Measurements from ENCODE around the gene SSTR1. TPM values are rescaled to one million over a fixed set of nuclear protein-coding genes. Genes with fewer than 3 reads are reported as not detected.

The SSTR1 gene
- polyA plus RNA-seq, 2 of the 4 experiments (the other 2 are of a cell fraction) = not detected

DNA sequence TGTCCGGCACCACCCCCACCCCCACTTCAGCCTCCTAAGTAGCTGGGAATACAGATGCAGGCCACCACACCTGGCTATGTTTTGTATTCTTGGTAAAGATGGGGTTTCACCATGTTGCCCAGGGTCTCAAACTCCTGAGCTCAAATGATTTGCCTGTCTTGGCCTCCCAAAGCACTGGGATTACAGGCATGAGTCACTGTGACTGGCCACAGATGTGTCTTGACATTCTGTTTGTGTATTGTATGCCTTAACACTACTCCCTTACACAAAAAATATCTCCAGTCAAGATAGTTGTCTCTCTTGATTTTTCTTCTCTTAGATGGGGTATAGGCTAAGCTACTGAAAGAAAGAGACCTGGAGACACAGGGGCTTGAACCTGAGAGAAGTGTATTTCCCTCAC, 30.6 kb downstream of the SSTR1 start:
- Histone ChIP-seq H3K4me3 (no peak overlapping the region), H3K9me3 (no peaks in the 10 kb centered on the region), H3K4me1 (no peaks in the 10 kb centered on the region), H3K4me2 (no peak overlapping the region), H3K27ac (no peak overlapping the region)
- ChIA-PET CTCF (no interaction called here), POLR2A (no interaction called here)
- ATAC-seq (no peak), FAIRE-seq (no peak), DNase-seq (ENCODE audit: low read depth in 1 of 2, low spot score in 1 of 2) (no peak)
- 73% methylated on average over 1 of the region's 1 CpG for WGBS (ENCODE audit: missing lambda C conversion rate)
- TF ChIP-seq, protein P1, sequence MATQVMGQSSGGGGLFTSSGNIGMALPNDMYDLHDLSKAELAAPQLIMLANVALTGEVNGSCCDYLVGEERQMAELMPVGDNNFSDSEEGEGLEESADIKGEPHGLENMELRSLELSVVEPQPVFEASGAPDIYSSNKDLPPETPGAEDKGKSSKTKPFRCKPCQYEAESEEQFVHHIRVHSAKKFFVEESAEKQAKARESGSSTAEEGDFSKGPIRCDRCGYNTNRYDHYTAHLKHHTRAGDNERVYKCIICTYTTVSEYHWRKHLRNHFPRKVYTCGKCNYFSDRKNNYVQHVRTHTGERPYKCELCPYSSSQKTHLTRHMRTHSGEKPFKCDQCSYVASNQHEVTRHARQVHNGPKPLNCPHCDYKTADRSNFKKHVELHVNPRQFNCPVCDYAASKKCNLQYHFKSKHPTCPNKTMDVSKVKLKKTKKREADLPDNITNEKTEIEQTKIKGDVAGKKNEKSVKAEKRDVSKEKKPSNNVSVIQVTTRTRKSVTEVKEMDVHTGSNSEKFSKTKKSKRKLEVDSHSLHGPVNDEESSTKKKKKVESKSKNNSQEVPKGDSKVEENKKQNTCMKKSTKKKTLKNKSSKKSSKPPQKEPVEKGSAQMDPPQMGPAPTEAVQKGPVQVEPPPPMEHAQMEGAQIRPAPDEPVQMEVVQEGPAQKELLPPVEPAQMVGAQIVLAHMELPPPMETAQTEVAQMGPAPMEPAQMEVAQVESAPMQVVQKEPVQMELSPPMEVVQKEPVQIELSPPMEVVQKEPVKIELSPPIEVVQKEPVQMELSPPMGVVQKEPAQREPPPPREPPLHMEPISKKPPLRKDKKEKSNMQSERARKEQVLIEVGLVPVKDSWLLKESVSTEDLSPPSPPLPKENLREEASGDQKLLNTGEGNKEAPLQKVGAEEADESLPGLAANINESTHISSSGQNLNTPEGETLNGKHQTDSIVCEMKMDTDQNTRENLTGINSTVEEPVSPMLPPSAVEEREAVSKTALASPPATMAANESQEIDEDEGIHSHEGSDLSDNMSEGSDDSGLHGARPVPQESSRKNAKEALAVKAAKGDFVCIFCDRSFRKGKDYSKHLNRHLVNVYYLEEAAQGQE (IDR thresholded peaks at IDR 0.05) = no peak
- no peak for TF ChIP-seq HES2 (IDR thresholded peaks at IDR 0.05)
- no peak for TF ChIP-seq CHD2 (IDR thresholded peaks at IDR 0.05; ENCODE audit: low read length, partially characterized antibody)
- no peak for TF ChIP-seq E2F6 (IDR thresholded peaks at IDR 0.05; ENCODE audit: borderline replicate concordance, low read depth)
- TF ChIP-seq FOSB (CRISPR knock-in tag; IDR thresholded peaks at IDR 0.05) = no peak
- no peak for TF ChIP-seq ZC3H11A (IDR thresholded peaks at IDR 0.05)
- TF ChIP-seq TFCP2L1 (CRISPR knock-in tag; IDR thresholded peaks at IDR 0.05) = no peak
- TF ChIP-seq HOXB5 (CRISPR knock-in tag; IDR thresholded peaks at IDR 0.05) = no peak
- TF ChIP-seq RFX5 (IDR thresholded peaks at IDR 0.05) = no peak
- TF ChIP-seq JUNB (IDR thresholded peaks at IDR 0.05) = no peak
- TF ChIP-seq NPAS2 (CRISPR knock-in tag; IDR thresholded peaks at IDR 0.05; ENCODE audit: borderline replicate concordance) = no peak
- TF ChIP-seq ATOH8 (CRISPR knock-in tag; IDR thresholded peaks at IDR 0.05; ENCODE audit: low read depth) = no peak
- no peak for TF ChIP-seq BHLHE40 (IDR thresholded peaks at IDR 0.05; ENCODE audit: low read depth, low read length)
- TF ChIP-seq HDAC2 (IDR thresholded peaks at IDR 0.05) = no peak
- TF ChIP-seq KDM5A (IDR thresholded peaks at IDR 0.05) = no peak
- TF ChIP-seq EP300 (IDR thresholded peaks at IDR 0.05) = no peak
- no peak for TF ChIP-seq RARB (CRISPR knock-in tag; IDR thresholded peaks at IDR 0.05)

DNA sequence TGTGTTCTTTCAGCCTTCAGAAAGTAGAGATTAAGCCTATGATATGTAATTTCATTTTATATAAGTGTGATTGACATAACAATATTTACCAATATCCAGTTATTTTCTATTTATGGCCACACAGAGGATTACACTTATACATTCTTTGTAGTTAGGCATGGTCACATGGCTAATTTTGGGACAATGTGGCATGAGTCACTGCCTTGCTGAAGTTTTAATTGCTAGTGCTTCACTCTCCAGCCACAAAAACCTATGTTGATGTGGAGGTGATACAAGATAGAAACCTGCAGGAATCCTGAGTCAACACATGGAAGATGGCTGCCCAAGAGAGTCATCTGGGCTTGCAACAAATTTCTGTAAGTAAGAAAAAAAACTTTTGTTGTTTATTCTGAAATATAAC, 31.2 kb downstream of the SSTR1 start:
- CTCF ChIA-PET = no interaction called here
- H3K4me1 ChIP-seq = no peaks in the 10 kb centered on the region
- no peaks in the 10 kb centered on the region for H3K9me3 ChIP-seq
- POLR2A ChIA-PET = no interaction called here
- DNase-seq (ENCODE audit: low read depth in 1 of 2, low spot score in 1 of 2) (no peak), FAIRE-seq (no peak), ATAC-seq (no peak)
- TF ChIP-seq ESRRA (IDR thresholded peaks at IDR 0.05; ENCODE audit: borderline replicate concordance, low read length) (no peak), MYC (IDR thresholded peaks at IDR 0.05; ENCODE audit: borderline replicate concordance, low read length) (no peak), NFE2L2 (conservative IDR thresholded peaks at IDR 0.05; ENCODE audit: low read length) (no peak), KDM5A (IDR thresholded peaks at IDR 0.05) (no peak), PBX3 (IDR thresholded peaks at IDR 0.05) (no peak), TFCP2L1 (CRISPR knock-in tag; IDR thresholded peaks at IDR 0.05) (no peak), RFX5 (IDR thresholded peaks at IDR 0.05) (no peak), HES2 (IDR thresholded peaks at IDR 0.05) (no peak), HMGXB4 (CRISPR knock-in tag; IDR thresholded peaks at IDR 0.05; ENCODE audit: borderline replicate concordance) (no peak), HDAC2 (IDR thresholded peaks at IDR 0.05) (no peak), MAFK (IDR thresholded peaks at IDR 0.05; ENCODE audit: partially characterized antibody) (no peak), KDM1A (IDR thresholded peaks at IDR 0.05; ENCODE audit: low read depth) (no peak), ZFP36 (IDR thresholded peaks at IDR 0.05; ENCODE audit: borderline replicate concordance, partially characterized antibody) (no peak), JUN (IDR thresholded peaks at IDR 0.05) (no peak), ZNF302 (CRISPR knock-in tag; IDR thresholded peaks at IDR 0.05) (no peak), RAD21 (conservative IDR thresholded peaks at IDR 0.05 in 1 of 2, IDR thresholded peaks at IDR 0.05 in 1 of 2) (no peak), HOXB13 (CRISPR knock-in tag; IDR thresholded peaks at IDR 0.05; ENCODE audit: low read depth) (no peak)
- no peak overlapping the region for H3K4me3 ChIP-seq
- no peak overlapping the region for H3K4me2 ChIP-seq
- no peak overlapping the region for H3K27ac ChIP-seq

All from A549 (cell line).